Transverse colon (tissue), 3 donors: Measurements from ENCODE around the gene SLC25A18.

Experiments
- EP300 ChIP-seq: sonication (generic); formaldehyde crosslinking; IDR thresholded peaks from one replicate; pipeline ENCODE4 v1.6.1; 2017; ENCODE audit warnings: antibody characterized with exemption, low read depth
- POLR2A ChIP-seq: fragments of 450-650 bp; IDR thresholded peaks from one replicate; pipeline ENCODE4 v1.6.1; 2016; ENCODE audit warnings: antibody characterized with exemption, mild to moderate bottlenecking, moderate library complexity
- TF ChIP-seq, protein P1 (sequence below), 5 experiments: fragments of 200-600 bp in 3 of 5; fragments of 450-650 bp in 2 of 5; sonication (generic) in 3 of 5; IDR thresholded peaks; 1 replicate in 2 of 5; 2 replicates in 3 of 5; pipeline ENCODE4 v1.5.1; 2016 to 2017; ENCODE audit warnings: antibody characterized with exemption in 5 of 5, inconsistent platforms in 3 of 5, mild to moderate bottlenecking in 2 of 5, moderate library complexity in 1 of 5

DNA sequence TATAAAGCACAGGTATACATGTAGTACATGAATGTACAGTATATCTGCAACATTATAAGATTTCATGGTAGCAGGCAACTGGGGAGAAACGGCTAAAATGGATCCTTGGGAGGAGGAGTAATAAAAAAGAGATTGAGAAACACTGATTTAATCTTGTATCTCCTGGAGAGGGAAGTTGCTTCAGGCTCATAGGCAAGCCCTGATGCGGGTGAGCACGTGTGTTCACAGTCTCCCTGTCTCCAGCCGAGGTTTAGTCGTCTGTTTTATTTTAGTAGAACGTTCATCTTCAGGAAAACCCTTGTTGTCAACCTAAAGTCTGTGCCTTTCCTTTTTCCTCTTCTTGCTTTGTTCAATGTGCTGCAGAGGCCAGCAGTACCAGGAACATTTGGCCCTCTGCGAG lies 21.8 kb upstream of the SLC25A18 start:
- TF ChIP-seq, protein P1, sequence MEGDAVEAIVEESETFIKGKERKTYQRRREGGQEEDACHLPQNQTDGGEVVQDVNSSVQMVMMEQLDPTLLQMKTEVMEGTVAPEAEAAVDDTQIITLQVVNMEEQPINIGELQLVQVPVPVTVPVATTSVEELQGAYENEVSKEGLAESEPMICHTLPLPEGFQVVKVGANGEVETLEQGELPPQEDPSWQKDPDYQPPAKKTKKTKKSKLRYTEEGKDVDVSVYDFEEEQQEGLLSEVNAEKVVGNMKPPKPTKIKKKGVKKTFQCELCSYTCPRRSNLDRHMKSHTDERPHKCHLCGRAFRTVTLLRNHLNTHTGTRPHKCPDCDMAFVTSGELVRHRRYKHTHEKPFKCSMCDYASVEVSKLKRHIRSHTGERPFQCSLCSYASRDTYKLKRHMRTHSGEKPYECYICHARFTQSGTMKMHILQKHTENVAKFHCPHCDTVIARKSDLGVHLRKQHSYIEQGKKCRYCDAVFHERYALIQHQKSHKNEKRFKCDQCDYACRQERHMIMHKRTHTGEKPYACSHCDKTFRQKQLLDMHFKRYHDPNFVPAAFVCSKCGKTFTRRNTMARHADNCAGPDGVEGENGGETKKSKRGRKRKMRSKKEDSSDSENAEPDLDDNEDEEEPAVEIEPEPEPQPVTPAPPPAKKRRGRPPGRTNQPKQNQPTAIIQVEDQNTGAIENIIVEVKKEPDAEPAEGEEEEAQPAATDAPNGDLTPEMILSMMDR (IDR thresholded peaks at IDR 0.05): no peak
- TF ChIP-seq POLR2A: no peak
- no peak for TF ChIP-seq EP300
